Fibroblast of lung (primary cell): ENCODE measurements around the gene KHSRP. TPM values are rescaled to one million over a fixed set of nuclear protein-coding genes. Genes with fewer than 3 reads are reported as not detected.
A peak's percentile ranks its signal among the peaks of the same experiment; 100 is the strongest.

Source experiments
- DNase-seq, 2 donors: peaks; one replicate each; pipeline versions ENCODE4 v3.0.0 to v3.0.0-alpha.2; 2010; ENCODE audit warnings: low read depth in 2 of 2
- H2AFZ ChIP-seq: 2 replicates; pipeline ENCODE4 v1.5.1; 2012; ENCODE audit warnings: low read length, control low read depth, inconsistent platforms
- H3K27ac ChIP-seq: 2 replicates; pipeline ENCODE4 v1.5.1; 2011; ENCODE audit warnings: low read length, control low read depth; ENCODE audit not compliant: insufficient read depth
- H3K27me3 ChIP-seq: 2 replicates; pipeline ENCODE4 v1.5.1; 2011; ENCODE audit warnings: mild to moderate bottlenecking, low read length; ENCODE audit not compliant: control insufficient read depth, insufficient read depth
- H3K36me3 ChIP-seq: 2 replicates; pipeline ENCODE4 v1.5.1; 2011; ENCODE audit warnings: low read length; ENCODE audit not compliant: control insufficient read depth, insufficient read depth
- H3K4me1 ChIP-seq: 2 replicates; pipeline ENCODE4 v1.5.1; 2011; ENCODE audit warnings: low read length; ENCODE audit not compliant: control insufficient read depth, insufficient read depth; ENCODE audit errors: extremely low read depth
- H3K4me2 ChIP-seq: 2 replicates; pipeline ENCODE4 v1.5.1; 2011; ENCODE audit warnings: low read length, control low read depth; ENCODE audit not compliant: insufficient read depth; ENCODE audit errors: extremely low read depth
- H3K4me3 ChIP-seq, 4 experiments: fragments of 200-600 bp in 1 of 4; sonication (generic) in 1 of 4; replicated peaks in 1 of 4; 2 replicates each; pipeline ENCODE4 v1.5.1; 2011 to 2016; ENCODE audit warnings: low read length in 4 of 4, low read depth in 3 of 4, mild to moderate bottlenecking in 3 of 4, control low read depth in 2 of 4, inconsistent platforms in 1 of 4, mixed read lengths in 1 of 4; ENCODE audit not compliant: insufficient read depth in 1 of 4; ENCODE audit errors: control extremely low read depth in 1 of 4
- H3K79me2 ChIP-seq: 2 replicates; pipeline ENCODE4 v1.5.1; 2012; ENCODE audit warnings: mild to moderate bottlenecking, low read length, inconsistent platforms; ENCODE audit not compliant: control insufficient read depth, insufficient read depth
- H3K9ac ChIP-seq: 2 replicates; pipeline ENCODE4 v1.5.1; 2011; ENCODE audit warnings: mild to moderate bottlenecking, low read length, control low read depth; ENCODE audit not compliant: insufficient read depth
- H3K9me3 ChIP-seq: 2 replicates; pipeline ENCODE4 v1.5.1; 2012; ENCODE audit warnings: low read depth, low read length; ENCODE audit not compliant: control insufficient read depth, insufficient read depth
- H4K20me1 ChIP-seq: 2 replicates; pipeline ENCODE4 v1.5.1; 2011; ENCODE audit warnings: low read length; ENCODE audit not compliant: control insufficient read depth, insufficient read depth; ENCODE audit errors: extremely low read depth
- EZH2 ChIP-seq: IDR thresholded peaks from 2 replicates; pipeline ENCODE4 v1.5.1; 2012; ENCODE audit warnings: low read length, control low read depth, mild to moderate bottlenecking; ENCODE audit errors: missing control alignments
- polyA plus RNA-seq, 2 donors: library from polyadenylated mRNA; depleted of rRNA in 1 of 2; stranded (reverse) in 1 of 2; unstranded in 1 of 2; fragments of >200 nt; gene quantifications; 2 replicates each; pipeline ENCODE4 v1.2.1, GENCODE V29; 2011 to 2012; ENCODE audit warnings: missing spikeins in 1 of 2
- total RNA-seq: library from RNA; depleted of rRNA; stranded (reverse); fragments of >200 nt; gene quantifications from 2 replicates; pipeline ENCODE4 v1.2.1, GENCODE V29; 2014
- TF ChIP-seq, protein P1 (sequence below), 2 donors: IDR thresholded peaks in 1 of 2; conservative IDR thresholded peaks in 1 of 2; 1 replicate in 1 of 2; 2 replicates in 1 of 2; pipeline ENCODE4 v1.5.1; 2011 to 2012; ENCODE audit warnings: low read length in 2 of 2, control low read depth in 1 of 2, inconsistent platforms in 1 of 2, low read depth in 1 of 2, mild to moderate bottlenecking in 1 of 2

The KHSRP gene
- total and polyA plus RNA-seq, 2 donors (not counting 1 experiment from before 2014, with no cell fraction given) = 66.0 to 93.5 TPM

DNA sequence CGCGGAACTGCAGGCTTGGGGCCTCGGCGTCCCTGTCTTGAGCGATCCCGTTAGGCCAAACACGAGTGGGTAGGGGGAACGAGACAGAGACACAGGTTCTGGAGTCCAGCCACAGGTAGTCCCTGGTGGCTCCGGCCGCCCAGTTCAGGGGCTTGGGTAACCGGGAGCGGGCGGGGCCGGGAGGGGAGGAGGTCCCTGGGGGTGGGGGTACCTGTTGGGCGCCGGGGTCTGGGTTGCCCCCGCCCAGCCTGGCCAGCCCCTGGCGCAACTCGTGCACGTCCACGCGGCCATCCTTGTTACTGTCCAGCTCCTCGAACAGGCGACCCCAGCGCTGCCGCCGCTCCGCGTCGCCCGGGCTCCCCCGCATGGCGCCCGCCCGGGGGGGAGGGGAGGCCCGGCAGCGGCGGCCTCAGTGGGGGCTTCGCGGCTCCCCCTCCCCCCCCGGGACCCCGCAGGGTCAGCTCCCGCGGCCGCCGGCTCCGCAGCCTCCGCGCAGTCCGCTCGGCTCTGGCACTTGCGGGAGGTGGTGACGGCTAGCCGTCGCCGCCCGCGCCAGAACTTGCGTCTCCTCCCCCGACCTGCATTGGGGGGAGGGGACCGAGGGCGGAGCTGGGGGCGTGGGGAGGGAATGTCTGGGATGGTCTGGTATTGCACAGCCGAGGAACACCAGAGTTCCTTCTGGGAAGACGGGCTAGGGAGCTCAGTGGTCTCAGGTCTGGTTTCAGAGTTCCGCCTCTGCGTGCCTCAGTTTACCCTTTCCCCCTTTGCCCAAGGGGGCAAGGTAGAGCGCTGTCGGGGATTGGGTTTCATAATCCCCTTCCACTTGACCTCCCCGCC, 34.9 kb upstream of the KHSRP start, which contains the start of gene SLC25A23:
Gene SLC25A23, minus strand, starts transcription at position 531 of the 837 bp plus-strand sequence. Its CDS starts 164 bp downstream, at position 367.
- Histone ChIP-seq H2AFZ (peak within 1 kb of the TSS; percentile 92), H3K4me3 (peak within 1 kb of the TSS; percentile 57 to 81 (median 68)), H3K79me2 (no peaks in the 10 kb centered on the region), H3K9me3 (no peaks in the 10 kb centered on the region), H3K36me3 (peaks cover 2% of the 10 kb centered on the region), H3K4me1 (peaks cover 2% of the 10 kb centered on the region), H4K20me1 (no peaks in the 10 kb centered on the region), H3K27ac (no peak within 1 kb of the TSS), H3K9ac (peak within 1 kb of the TSS; percentile 32), H3K4me2 (peak within 1 kb of the TSS; percentile 98), H3K27me3 (peaks cover 4% of the 10 kb centered on the region)
- peak; percentile 73 to 75 for DNase-seq
- TF ChIP-seq, protein P1, sequence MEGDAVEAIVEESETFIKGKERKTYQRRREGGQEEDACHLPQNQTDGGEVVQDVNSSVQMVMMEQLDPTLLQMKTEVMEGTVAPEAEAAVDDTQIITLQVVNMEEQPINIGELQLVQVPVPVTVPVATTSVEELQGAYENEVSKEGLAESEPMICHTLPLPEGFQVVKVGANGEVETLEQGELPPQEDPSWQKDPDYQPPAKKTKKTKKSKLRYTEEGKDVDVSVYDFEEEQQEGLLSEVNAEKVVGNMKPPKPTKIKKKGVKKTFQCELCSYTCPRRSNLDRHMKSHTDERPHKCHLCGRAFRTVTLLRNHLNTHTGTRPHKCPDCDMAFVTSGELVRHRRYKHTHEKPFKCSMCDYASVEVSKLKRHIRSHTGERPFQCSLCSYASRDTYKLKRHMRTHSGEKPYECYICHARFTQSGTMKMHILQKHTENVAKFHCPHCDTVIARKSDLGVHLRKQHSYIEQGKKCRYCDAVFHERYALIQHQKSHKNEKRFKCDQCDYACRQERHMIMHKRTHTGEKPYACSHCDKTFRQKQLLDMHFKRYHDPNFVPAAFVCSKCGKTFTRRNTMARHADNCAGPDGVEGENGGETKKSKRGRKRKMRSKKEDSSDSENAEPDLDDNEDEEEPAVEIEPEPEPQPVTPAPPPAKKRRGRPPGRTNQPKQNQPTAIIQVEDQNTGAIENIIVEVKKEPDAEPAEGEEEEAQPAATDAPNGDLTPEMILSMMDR (conservative IDR thresholded peaks at IDR 0.05 in 1 of 2, IDR thresholded peaks at IDR 0.05 in 1 of 2; ENCODE audit: low read depth in 1 of 2, low read length in 2 of 2) = no peak
- TF ChIP-seq EZH2 = no peak

- H3K36me3 ChIP-seq = peaks cover 2% of the 10 kb centered on the region
- H3K79me2 ChIP-seq = no peaks in the 10 kb centered on the region
- H3K9ac ChIP-seq = peak overlapping the region; percentile 32
- DNase-seq = no peak
- peak overlapping the region; percentile 98 for H3K4me2 ChIP-seq
- H3K27ac ChIP-seq = no peak overlapping the region
- no peaks in the 10 kb centered on the region for H4K20me1 ChIP-seq
- TF ChIP-seq, protein P1 (conservative IDR thresholded peaks at IDR 0.05 in 1 of 2, IDR thresholded peaks at IDR 0.05 in 1 of 2; ENCODE audit: low read depth in 1 of 2, low read length in 2 of 2) = no peak
- no peak for TF ChIP-seq EZH2
- peaks cover 2% of the 10 kb centered on the region for H3K4me1 ChIP-seq
- no peak overlapping the region for H2AFZ ChIP-seq
- H3K4me3 ChIP-seq = peak overlapping the region; percentile 54 to 68 (median 62)
- H3K27me3 ChIP-seq = peaks cover under 1% of the 10 kb centered on the region
- no peaks in the 10 kb centered on the region for H3K9me3 ChIP-seq
Measured at GRCh38 chr19:6458695-6459261, 34.2 kb upstream of the KHSRP start.

DNA sequence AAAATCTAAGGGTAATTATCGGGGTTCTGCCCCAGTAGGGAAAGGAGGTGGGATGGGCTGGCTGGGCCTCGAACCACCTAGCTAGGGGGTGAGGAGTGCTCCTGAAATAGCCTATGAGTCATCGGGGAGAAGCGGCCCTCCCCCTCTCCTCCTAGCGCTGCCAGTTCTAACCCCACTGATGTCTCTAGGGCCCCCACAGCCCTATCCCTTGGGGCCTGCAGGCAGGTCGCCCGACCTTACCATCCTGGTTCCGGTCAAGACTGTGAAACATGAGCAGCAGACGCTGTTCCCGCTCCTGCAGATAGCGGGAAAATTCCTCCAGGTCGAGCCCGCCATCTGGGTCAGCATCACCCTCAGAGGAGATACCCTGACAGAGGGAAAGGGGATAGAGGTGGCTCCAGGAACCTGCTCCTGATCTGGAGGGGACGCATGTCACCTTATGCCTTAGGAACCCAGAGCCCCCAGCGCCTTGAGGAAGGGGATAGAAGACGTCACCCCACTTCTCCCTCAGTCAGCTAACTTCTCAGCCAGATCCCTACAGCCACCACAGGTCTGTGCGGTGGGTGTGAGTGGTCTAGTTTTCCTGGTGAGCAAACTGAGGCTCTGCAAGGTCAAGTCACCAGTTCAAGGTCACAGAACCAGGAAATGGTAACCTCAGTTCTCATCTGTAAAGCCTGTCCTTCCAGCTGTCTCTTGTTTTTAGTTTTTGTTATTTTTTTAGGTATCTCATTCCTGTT, 33.5 kb upstream of the KHSRP start:
- H3K9me3 ChIP-seq = no peaks in the 10 kb centered on the region
- no peak overlapping the region for H3K27ac ChIP-seq
- no peaks in the 10 kb centered on the region for H3K27me3 ChIP-seq
- peaks cover 2% of the 10 kb centered on the region for H3K36me3 ChIP-seq
- H3K9ac ChIP-seq = no peak overlapping the region
- H3K4me3 ChIP-seq = peak overlapping the region in 1 of 4 experiments; percentile 68
- no peak overlapping the region for H2AFZ ChIP-seq
- no peak overlapping the region for H3K4me2 ChIP-seq
- H3K79me2 ChIP-seq = no peaks in the 10 kb centered on the region
- TF ChIP-seq EZH2 = no peak
- TF ChIP-seq, protein P1 (conservative IDR thresholded peaks at IDR 0.05 in 1 of 2, IDR thresholded peaks at IDR 0.05 in 1 of 2; ENCODE audit: low read depth in 1 of 2, low read length in 2 of 2) = no peak
- no peak for DNase-seq
- no peaks in the 10 kb centered on the region for H4K20me1 ChIP-seq
- peaks cover 2% of the 10 kb centered on the region for H3K4me1 ChIP-seq
